H1 (cell line): Measurements from ENCODE around the gene DBP. TPM values are rescaled to one million over a fixed set of nuclear protein-coding genes. Genes with fewer than 3 reads are reported as not detected.

Source experiments
- MAFK ChIP-seq: IDR thresholded peaks from 2 replicates; pipeline ENCODE4 v1.6.1; 2012; ENCODE audit warnings: low read depth, mild to moderate bottlenecking, improper control_type of control experiment, low read length
- polyA plus RNA-seq, 7 experiments: library from polyadenylated mRNA; depleted of rRNA in 3 of 7; stranded (reverse) in 5 of 7; unstranded in 2 of 7; fragments of >200 nt in 5 of 7; fragments of 200-250 nt in 2 of 7; gene quantifications; 1 replicate in 5 of 7; 2 replicates in 1 of 7; 4 replicates in 1 of 7; pipeline versions ENCODE4 v1.2.1 to v1.2.3, GENCODE V29; 2011 to 2013; ENCODE audit warnings: missing spikeins in 2 of 7, mixed read lengths in 2 of 7
- total RNA-seq: library from RNA; stranded (reverse); fragmentation: NEBNext Ultra II Directional; extraction: Animal tissue kit (Norgen Biotek cat#: 25700); gene quantifications from 2 replicates; pipeline ENCODE4 v1.2.1, GENCODE V29; 2021
- TF ChIP-seq, protein P1 (sequence below): fragments of 300-600 bp; sonication (generic); IDR thresholded peaks from 2 replicates; pipeline ENCODE4 v1.7.1; 2012; ENCODE audit warnings: low read length, moderate library complexity, mild to moderate bottlenecking, inconsistent platforms; ENCODE audit not compliant: insufficient replicate concordance

DBP gene
- total and polyA plus RNA-seq, 2 of the 8 experiments (the other 6 are each of a cell fraction or from before 2014, with no cell fraction given), result 7.5 to 8.3 TPM

DNA sequence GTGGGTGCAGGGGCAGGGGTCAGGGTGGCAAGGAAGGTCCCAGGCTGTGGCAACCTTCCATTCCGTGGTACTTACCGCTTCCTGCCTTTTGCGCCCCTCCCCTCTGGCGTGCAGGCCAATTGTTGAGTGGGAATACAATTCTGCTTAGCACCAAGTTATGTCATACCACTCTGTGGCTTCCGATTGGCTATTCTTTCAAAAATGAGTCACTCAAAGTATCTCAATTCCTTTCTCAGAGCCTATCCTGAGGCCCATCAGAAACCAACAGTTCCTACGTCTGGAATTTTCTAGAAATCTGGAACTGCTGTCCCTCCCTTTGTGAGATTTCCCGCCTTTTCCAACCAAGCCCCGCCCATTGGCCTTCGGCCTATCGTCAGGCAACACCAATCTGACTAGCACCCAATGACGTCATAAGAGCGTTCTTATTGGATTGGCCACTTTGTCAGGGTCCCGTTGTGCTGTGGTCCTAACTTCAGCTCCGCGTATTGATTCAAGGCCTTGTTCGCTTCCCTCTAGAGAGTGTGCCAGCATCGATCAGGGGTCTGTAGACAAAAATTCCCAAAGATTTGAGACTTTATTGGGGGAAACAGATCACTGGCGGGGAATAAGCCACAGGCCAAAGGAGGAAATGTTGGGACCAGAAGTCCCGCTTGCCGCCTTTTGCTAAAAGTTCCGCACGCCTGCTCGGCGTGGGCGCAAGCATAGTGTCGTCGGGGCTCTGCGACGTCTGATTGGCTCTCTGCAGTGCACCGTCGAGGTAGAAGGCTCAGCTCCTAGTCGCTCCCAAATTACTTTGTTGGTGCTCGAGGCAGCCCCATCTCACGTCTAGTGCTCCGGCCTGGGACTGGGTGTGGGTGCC is 23.9 kb upstream of the DBP start (continued):
- TF ChIP-seq, protein P1, sequence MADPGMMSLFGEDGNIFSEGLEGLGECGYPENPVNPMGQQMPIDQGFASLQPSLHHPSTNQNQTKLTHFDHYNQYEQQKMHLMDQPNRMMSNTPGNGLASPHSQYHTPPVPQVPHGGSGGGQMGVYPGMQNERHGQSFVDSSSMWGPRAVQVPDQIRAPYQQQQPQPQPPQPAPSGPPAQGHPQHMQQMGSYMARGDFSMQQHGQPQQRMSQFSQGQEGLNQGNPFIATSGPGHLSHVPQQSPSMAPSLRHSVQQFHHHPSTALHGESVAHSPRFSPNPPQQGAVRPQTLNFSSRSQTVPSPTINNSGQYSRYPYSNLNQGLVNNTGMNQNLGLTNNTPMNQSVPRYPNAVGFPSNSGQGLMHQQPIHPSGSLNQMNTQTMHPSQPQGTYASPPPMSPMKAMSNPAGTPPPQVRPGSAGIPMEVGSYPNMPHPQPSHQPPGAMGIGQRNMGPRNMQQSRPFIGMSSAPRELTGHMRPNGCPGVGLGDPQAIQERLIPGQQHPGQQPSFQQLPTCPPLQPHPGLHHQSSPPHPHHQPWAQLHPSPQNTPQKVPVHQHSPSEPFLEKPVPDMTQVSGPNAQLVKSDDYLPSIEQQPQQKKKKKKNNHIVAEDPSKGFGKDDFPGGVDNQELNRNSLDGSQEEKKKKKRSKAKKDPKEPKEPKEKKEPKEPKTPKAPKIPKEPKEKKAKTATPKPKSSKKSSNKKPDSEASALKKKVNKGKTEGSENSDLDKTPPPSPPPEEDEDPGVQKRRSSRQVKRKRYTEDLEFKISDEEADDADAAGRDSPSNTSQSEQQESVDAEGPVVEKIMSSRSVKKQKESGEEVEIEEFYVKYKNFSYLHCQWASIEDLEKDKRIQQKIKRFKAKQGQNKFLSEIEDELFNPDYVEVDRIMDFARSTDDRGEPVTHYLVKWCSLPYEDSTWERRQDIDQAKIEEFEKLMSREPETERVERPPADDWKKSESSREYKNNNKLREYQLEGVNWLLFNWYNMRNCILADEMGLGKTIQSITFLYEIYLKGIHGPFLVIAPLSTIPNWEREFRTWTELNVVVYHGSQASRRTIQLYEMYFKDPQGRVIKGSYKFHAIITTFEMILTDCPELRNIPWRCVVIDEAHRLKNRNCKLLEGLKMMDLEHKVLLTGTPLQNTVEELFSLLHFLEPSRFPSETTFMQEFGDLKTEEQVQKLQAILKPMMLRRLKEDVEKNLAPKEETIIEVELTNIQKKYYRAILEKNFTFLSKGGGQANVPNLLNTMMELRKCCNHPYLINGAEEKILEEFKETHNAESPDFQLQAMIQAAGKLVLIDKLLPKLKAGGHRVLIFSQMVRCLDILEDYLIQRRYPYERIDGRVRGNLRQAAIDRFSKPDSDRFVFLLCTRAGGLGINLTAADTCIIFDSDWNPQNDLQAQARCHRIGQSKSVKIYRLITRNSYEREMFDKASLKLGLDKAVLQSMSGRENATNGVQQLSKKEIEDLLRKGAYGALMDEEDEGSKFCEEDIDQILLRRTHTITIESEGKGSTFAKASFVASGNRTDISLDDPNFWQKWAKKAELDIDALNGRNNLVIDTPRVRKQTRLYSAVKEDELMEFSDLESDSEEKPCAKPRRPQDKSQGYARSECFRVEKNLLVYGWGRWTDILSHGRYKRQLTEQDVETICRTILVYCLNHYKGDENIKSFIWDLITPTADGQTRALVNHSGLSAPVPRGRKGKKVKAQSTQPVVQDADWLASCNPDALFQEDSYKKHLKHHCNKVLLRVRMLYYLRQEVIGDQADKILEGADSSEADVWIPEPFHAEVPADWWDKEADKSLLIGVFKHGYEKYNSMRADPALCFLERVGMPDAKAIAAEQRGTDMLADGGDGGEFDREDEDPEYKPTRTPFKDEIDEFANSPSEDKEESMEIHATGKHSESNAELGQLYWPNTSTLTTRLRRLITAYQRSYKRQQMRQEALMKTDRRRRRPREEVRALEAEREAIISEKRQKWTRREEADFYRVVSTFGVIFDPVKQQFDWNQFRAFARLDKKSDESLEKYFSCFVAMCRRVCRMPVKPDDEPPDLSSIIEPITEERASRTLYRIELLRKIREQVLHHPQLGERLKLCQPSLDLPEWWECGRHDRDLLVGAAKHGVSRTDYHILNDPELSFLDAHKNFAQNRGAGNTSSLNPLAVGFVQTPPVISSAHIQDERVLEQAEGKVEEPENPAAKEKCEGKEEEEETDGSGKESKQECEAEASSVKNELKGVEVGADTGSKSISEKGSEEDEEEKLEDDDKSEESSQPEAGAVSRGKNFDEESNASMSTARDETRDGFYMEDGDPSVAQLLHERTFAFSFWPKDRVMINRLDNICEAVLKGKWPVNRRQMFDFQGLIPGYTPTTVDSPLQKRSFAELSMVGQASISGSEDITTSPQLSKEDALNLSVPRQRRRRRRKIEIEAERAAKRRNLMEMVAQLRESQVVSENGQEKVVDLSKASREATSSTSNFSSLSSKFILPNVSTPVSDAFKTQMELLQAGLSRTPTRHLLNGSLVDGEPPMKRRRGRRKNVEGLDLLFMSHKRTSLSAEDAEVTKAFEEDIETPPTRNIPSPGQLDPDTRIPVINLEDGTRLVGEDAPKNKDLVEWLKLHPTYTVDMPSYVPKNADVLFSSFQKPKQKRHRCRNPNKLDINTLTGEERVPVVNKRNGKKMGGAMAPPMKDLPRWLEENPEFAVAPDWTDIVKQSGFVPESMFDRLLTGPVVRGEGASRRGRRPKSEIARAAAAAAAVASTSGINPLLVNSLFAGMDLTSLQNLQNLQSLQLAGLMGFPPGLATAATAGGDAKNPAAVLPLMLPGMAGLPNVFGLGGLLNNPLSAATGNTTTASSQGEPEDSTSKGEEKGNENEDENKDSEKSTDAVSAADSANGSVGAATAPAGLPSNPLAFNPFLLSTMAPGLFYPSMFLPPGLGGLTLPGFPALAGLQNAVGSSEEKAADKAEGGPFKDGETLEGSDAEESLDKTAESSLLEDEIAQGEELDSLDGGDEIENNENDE, result no peak
- no peak for TF ChIP-seq MAFK
